Ascending aorta (tissue), 2 donors: Measurements from ENCODE around the gene SNX18. TPM values are rescaled to one million over a fixed set of nuclear protein-coding genes. Genes with fewer than 3 reads are reported as not detected.

ENCODE experiments used
- DNase-seq, 2 donors: peaks; one replicate each; pipeline ENCODE4 v3.0.0-alpha.2; 2019; ENCODE audit warnings: low spot score in 2 of 2
- H3K27ac ChIP-seq, 2 donors: fragments of 200-600 bp; sonication (generic); one replicate each; pipeline ENCODE4 v1.5.1; 2016 to 2017; ENCODE audit warnings: mild to moderate bottlenecking in 1 of 2
- H3K27me3 ChIP-seq: fragments of 200-600 bp; sonication (generic); one replicate; pipeline ENCODE4 v1.5.1; 2017
- H3K36me3 ChIP-seq, 2 donors: fragments of 200-600 bp; sonication (generic); one replicate each; pipeline ENCODE4 v1.5.1; 2016
- H3K4me1 ChIP-seq, 2 donors: fragments of 200-600 bp; sonication (generic); one replicate each; pipeline ENCODE4 v1.5.1; 2016 to 2017; ENCODE audit warnings: mild to moderate bottlenecking in 1 of 2
- H3K4me3 ChIP-seq, 2 donors: fragments of 200-600 bp; sonication (generic); one replicate each; pipeline ENCODE4 v1.5.1; 2016 to 2017; ENCODE audit warnings: mild to moderate bottlenecking in 1 of 2
- H3K9me3 ChIP-seq, 2 donors: fragments of 200-600 bp; sonication (generic); one replicate each; pipeline ENCODE4 v1.5.1; 2016
- intact Hi-C: fragments of 100-400 bp; cut with DNase I; formaldehyde crosslinking; loops from one replicate; pipeline ENCODE4 v1.15.1; 2023
- total RNA-seq: library from RNA; depleted of rRNA; stranded (reverse); fragments of >200 nt; gene quantifications from one replicate; pipeline ENCODE4 v1.1.0, GENCODE V29; 2016
- TF ChIP-seq, protein P1 (sequence below), 3 experiments: fragments of 200-600 bp in 2 of 3; fragments of 450-650 bp in 1 of 3; sonication (generic) in 2 of 3; IDR thresholded peaks; one replicate each; pipeline ENCODE4 v1.5.1; 2016 to 2019; ENCODE audit warnings: antibody characterized with exemption in 3 of 3, mild to moderate bottlenecking in 1 of 3, moderate library complexity in 1 of 3

The SNX18 gene, protein sequence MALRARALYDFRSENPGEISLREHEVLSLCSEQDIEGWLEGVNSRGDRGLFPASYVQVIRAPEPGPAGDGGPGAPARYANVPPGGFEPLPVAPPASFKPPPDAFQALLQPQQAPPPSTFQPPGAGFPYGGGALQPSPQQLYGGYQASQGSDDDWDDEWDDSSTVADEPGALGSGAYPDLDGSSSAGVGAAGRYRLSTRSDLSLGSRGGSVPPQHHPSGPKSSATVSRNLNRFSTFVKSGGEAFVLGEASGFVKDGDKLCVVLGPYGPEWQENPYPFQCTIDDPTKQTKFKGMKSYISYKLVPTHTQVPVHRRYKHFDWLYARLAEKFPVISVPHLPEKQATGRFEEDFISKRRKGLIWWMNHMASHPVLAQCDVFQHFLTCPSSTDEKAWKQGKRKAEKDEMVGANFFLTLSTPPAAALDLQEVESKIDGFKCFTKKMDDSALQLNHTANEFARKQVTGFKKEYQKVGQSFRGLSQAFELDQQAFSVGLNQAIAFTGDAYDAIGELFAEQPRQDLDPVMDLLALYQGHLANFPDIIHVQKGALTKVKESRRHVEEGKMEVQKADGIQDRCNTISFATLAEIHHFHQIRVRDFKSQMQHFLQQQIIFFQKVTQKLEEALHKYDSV
- 200 TPM for total RNA-seq

DNA sequence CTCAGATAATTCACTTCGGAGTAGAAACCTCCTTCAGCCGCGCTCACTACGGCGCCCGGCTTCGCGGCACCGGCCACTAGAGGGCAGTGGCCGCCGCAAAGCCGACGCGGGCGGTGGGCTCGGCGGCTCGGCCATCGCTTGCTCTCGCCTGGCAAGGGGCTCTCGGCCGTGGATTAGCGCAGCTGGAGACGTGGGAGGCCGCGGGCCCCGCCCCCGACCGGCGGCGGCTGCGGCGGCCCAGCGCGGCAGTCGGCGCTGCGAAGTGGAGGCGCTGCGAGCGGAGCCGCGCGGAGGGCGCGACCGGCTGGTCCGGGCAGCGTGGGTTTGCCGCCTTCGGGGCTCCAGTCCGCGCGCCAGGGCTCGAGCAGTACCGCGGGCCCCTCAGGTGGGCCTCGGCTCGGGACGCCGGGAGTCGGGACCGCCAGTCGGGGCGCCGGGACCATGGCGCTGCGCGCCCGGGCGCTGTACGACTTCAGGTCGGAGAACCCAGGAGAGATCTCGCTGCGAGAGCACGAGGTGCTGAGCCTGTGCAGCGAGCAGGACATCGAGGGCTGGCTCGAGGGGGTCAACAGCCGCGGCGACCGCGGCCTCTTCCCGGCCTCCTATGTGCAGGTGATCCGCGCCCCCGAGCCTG is at the start of gene SNX18:
Gene SNX18 (plus strand): TSS at position 248 of the 634 bp plus-strand sequence. CDS start 194 bp downstream, at position 442.
- DNase-seq, result peak; percentile 69 to 96
- Histone ChIP-seq H3K27ac (peak within 1 kb of the TSS; percentile 95 to 97), H3K9me3 (no peaks in the 10 kb centered on the region), H3K36me3 (peaks cover 0 to 26% of the 10 kb centered on the region in 2 donors), H3K4me1 (peaks cover 2 to 8% of the 10 kb centered on the region in 2 donors), H3K27me3 (no peaks in the 10 kb centered on the region), H3K4me3 (peak within 1 kb of the TSS; percentile 93 to 96)
- intact Hi-C loops, result loop anchor here (1.0 to 10.0 kb wide), 6 partner anchors 129 to 637 kb away; no protein-coding TSS in a partner anchor
- TF ChIP-seq, protein P1, sequence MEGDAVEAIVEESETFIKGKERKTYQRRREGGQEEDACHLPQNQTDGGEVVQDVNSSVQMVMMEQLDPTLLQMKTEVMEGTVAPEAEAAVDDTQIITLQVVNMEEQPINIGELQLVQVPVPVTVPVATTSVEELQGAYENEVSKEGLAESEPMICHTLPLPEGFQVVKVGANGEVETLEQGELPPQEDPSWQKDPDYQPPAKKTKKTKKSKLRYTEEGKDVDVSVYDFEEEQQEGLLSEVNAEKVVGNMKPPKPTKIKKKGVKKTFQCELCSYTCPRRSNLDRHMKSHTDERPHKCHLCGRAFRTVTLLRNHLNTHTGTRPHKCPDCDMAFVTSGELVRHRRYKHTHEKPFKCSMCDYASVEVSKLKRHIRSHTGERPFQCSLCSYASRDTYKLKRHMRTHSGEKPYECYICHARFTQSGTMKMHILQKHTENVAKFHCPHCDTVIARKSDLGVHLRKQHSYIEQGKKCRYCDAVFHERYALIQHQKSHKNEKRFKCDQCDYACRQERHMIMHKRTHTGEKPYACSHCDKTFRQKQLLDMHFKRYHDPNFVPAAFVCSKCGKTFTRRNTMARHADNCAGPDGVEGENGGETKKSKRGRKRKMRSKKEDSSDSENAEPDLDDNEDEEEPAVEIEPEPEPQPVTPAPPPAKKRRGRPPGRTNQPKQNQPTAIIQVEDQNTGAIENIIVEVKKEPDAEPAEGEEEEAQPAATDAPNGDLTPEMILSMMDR (IDR thresholded peaks at IDR 0.05), result peak; percentile 95 to 99 (median 97)

DNA sequence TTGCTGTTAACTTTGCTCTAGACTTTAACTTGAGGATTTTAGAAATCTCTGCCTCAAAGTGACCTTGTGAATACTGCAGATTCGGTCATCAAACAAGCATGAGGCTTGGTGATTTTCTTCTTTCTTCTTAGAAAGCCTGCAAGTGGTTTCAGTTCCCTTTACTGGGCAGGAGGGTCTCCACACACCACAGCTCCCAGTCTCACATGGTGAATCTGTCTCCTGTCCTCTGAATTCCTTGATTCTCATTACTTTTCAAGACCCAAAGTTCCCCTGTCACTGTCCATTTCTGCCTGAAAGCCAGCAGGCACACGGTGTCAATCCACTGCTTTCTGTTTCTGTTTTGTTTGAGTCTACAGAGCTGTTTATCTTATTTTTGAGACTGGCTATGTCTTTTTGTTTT is 47.9 kb upstream of the SNX18 start:
- Histone ChIP-seq H3K4me1 (peaks cover 0 to 10% of the 10 kb centered on the region in 2 donors), H3K27me3 (no peaks in the 10 kb centered on the region), H3K9me3 (no peaks in the 10 kb centered on the region), H3K36me3 (no peaks in the 10 kb centered on the region), H3K27ac (peak overlapping the region in 1 of 2 donors; percentile 55), H3K4me3 (peak overlapping the region; percentile 33 to 52)
- TF ChIP-seq, protein P1 (IDR thresholded peaks at IDR 0.05), result no peak
- intact Hi-C loops, result no loop called here
- DNase-seq, result no peak

DNA sequence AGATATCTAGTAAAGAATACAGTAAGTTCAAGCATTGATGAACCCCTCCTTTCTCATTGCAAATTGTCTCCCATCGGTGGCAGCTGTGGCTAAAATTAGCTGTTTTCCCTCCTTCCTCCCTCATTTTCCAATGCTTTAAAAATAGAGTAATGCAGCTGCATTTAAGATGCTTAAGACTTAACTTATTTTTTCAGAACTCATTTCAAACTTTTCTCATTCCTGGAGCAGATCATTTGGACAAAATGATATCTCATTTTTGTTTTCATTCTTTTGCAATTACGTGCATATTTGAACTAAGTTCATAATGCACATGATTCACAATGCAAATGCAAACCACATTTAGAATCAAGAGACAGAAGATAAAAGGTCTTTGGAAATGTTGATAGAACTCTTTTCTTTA is 47.4 kb upstream of the SNX18 start:
- Histone ChIP-seq H3K27me3 (no peaks in the 10 kb centered on the region), H3K27ac (peak overlapping the region in 1 of 2 donors; percentile 55), H3K36me3 (no peaks in the 10 kb centered on the region), H3K4me1 (peaks cover 0 to 10% of the 10 kb centered on the region in 2 donors), H3K4me3 (peak overlapping the region; percentile 33 to 52), H3K9me3 (no peaks in the 10 kb centered on the region)
- DNase-seq, result no peak
- intact Hi-C loops, result no loop called here
- TF ChIP-seq, protein P1 (IDR thresholded peaks at IDR 0.05), result no peak

DNA sequence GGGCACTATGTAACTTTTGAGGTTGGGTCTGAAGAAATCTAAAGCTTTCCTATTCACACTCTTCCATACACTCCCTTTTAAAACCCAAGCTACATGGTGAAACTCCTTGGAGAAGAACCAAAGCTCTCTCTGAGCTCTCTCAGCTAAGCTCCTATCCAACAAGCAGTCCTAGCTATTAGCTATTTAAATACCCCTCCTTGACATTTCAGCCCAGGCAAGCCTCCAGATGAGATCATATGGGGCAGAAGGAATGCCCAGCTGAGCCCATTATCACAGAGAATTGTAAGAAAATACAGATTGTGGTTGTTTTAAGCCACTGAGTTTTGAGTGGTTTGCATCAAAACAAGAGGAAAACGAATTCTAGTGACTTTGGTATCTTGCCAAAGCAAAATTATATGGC is 46.9 kb upstream of the SNX18 start:
- intact Hi-C loops, result no loop called here
- Histone ChIP-seq H3K4me1 (peaks cover 0 to 10% of the 10 kb centered on the region in 2 donors), H3K4me3 (no peak overlapping the region), H3K9me3 (no peaks in the 10 kb centered on the region), H3K36me3 (no peaks in the 10 kb centered on the region), H3K27me3 (no peaks in the 10 kb centered on the region), H3K27ac (no peak overlapping the region)
- no peak for DNase-seq
- TF ChIP-seq, protein P1 (IDR thresholded peaks at IDR 0.05), result no peak

DNA sequence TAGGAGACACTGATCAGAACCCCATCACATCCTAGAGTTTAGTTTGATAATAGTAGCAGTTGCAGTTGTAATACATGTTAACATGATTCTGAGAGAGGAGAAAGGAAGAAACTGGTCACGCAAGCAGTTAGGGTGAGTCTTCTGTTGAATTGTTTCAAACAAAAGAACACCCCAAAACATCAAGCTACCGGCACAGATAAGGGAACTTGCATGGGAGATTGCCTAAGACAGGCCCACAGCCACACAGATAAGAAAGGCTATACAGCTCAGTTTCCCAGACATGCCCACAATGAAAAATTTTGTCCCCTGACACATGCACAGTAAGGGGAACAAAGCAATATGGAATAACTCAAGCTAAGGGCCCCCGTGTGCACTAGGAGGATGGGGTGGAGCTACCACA is 46.2 kb upstream of the SNX18 start:
- TF ChIP-seq, protein P1 (IDR thresholded peaks at IDR 0.05), result no peak
- no peak overlapping the region for H3K4me3 ChIP-seq
- no peaks in the 10 kb centered on the region for H3K9me3 ChIP-seq
- intact Hi-C loops, result no loop called here
- H3K36me3 ChIP-seq, result no peaks in the 10 kb centered on the region
- no peaks in the 10 kb centered on the region for H3K27me3 ChIP-seq
- H3K4me1 ChIP-seq, result peaks cover 0 to 10% of the 10 kb centered on the region in 2 donors
- no peak for DNase-seq
- H3K27ac ChIP-seq, result no peak overlapping the region
